SK-N-SH (cell line): ENCODE results near the gene TMEM106C. TPM values are rescaled to one million over a fixed set of nuclear protein-coding genes. Genes with fewer than 3 reads are reported as not detected.

ENCODE experiments used
- CTCF ChIA-PET: fragments of 300-600, 350-600 bp; formaldehyde crosslinking; extraction: SDS; loops from one replicate; lab custom pipeline; 2021; lab: Yijun Ruan, JAX
- POLR2A ChIA-PET: fragments of 350-600 bp; sonication (Branson Sonifier 250); formaldehyde crosslinking; extraction: SDS; loops from one replicate; lab custom pipeline; 2020; ENCODE audit warnings: antibody characterized with exemption, inconsistent platforms; lab: Yijun Ruan, JAX
- DNase-seq: peaks from one replicate; pipeline ENCODE4 v3.0.0; 2012
- H2AFZ ChIP-seq: fragments of 200-600 bp; sonication (generic); 2 replicates; pipeline ENCODE4 v1.8.1; 2016; ENCODE audit warnings: antibody characterized with exemption, mild to moderate bottlenecking, low read depth
- H3F3A ChIP-seq: fragments of 200-600 bp; sonication (generic); replicated peaks from 2 replicates; pipeline ENCODE3; 2016; ENCODE audit warnings: antibody characterized with exemption, mild to moderate bottlenecking; ENCODE audit not compliant: insufficient read depth
- H3K27ac ChIP-seq, 2 experiments: fragments of 200-500 bp in 1 of 2; fragments of 200-600 bp in 1 of 2; sonication (Bioruptor generic) in 1 of 2; sonication (generic), shearing (Covaris generic) in 1 of 2; 2 replicates each; pipeline versions ENCODE4 v1.5.1 to v1.6.1; 2014 to 2016; ENCODE audit warnings: low read depth in 2 of 2, inconsistent platforms in 1 of 2, low read length in 1 of 2, mild to moderate bottlenecking in 1 of 2, mixed read lengths in 1 of 2
- H3K27me3 ChIP-seq: fragments of 200-600 bp; sonication (generic), shearing (Covaris generic); 2 replicates; pipeline ENCODE4 v1.6.1; 2016; ENCODE audit warnings: mixed run types; ENCODE audit not compliant: insufficient read depth
- H3K36me3 ChIP-seq, 2 experiments: fragments of 200-500 bp in 1 of 2; fragments of 200-600 bp in 1 of 2; sonication (Bioruptor generic) in 1 of 2; sonication (generic) in 1 of 2; replicated peaks in 1 of 2; 2 replicates each; pipeline versions ENCODE3 to v1.5.1; 2014 to 2016; ENCODE audit warnings: low read length in 1 of 2, mild to moderate bottlenecking in 1 of 2; ENCODE audit not compliant: insufficient read depth in 2 of 2, control insufficient read depth in 1 of 2
- H3K4me1 ChIP-seq, 2 experiments: fragments of 200-500 bp in 1 of 2; fragments of 200-600 bp in 1 of 2; sonication (Bioruptor generic) in 1 of 2; sonication (generic), shearing (Covaris generic) in 1 of 2; 2 replicates each; pipeline versions ENCODE4 v1.5.1 to v1.6.1; 2014 to 2016; ENCODE audit warnings: low read depth in 1 of 2, low read length in 1 of 2, mixed run types in 1 of 2; ENCODE audit not compliant: insufficient read depth in 2 of 2, control insufficient read depth in 1 of 2
- H3K4me2 ChIP-seq: fragments of 200-600 bp; sonication (generic), shearing (Covaris generic); 2 replicates; pipeline ENCODE4 v1.6.1; 2017; ENCODE audit warnings: mixed run types
- H3K4me3 ChIP-seq, 2 experiments: fragments of 200-500 bp in 1 of 2; fragments of 200-600 bp in 1 of 2; sonication (Bioruptor generic) in 1 of 2; sonication (generic), shearing (Covaris generic) in 1 of 2; 2 replicates each; pipeline versions ENCODE4 v1.5.1 to v1.8.1; 2014 to 2016; ENCODE audit warnings: low read depth in 2 of 2, inconsistent platforms in 1 of 2, low read length in 1 of 2, mild to moderate bottlenecking in 1 of 2, mixed read lengths in 1 of 2, moderate library complexity in 1 of 2
- H3K79me2 ChIP-seq: fragments of 200-600 bp; sonication (generic); 2 replicates; pipeline ENCODE4 v1.8.1; 2017; ENCODE audit warnings: mild to moderate bottlenecking; ENCODE audit not compliant: insufficient read depth
- H3K9ac ChIP-seq: fragments of 200-600 bp; sonication (generic); 2 replicates; pipeline ENCODE4 v1.6.1; 2017; ENCODE audit warnings: mixed run types
- H3K9me2 ChIP-seq: fragments of 200-600 bp; sonication (generic); 2 replicates; pipeline ENCODE4 v1.6.1; 2017; ENCODE audit warnings: mixed run types
- H3K9me3 ChIP-seq: fragments of 200-600 bp; sonication (generic); 2 replicates; pipeline ENCODE4 v1.6.1; 2017; ENCODE audit warnings: mixed run types, mild to moderate bottlenecking, moderate library complexity
- H4K20me1 ChIP-seq: fragments of 200-600 bp; sonication (generic); 2 replicates; pipeline ENCODE4 v1.6.1; 2017; ENCODE audit warnings: mild to moderate bottlenecking, mixed run types; ENCODE audit not compliant: insufficient read depth
- CHD2 ChIP-seq: fragments of 150-350 bp; IDR thresholded peaks from 2 replicates; pipeline ENCODE4 v1.6.1; 2018; ENCODE audit warnings: low read length; ENCODE audit not compliant: partially characterized antibody
- EP300 ChIP-seq, 2 experiments: IDR thresholded peaks; 2 replicates each; pipeline versions ENCODE4 v1.4.0 to v1.6.1; 2012; ENCODE audit warnings: borderline replicate concordance in 1 of 2, low read depth in 1 of 2, low read length in 1 of 2
- EZH2phosphoT487 ChIP-seq: fragments of 200-600 bp; sonication (generic); IDR thresholded peaks from 2 replicates; pipeline ENCODE4 v1.6.1; 2017; ENCODE audit warnings: low read depth, mixed run types, mild to moderate bottlenecking, antibody characterized with exemption, moderate library complexity, borderline replicate concordance
- FOXJ3 ChIP-seq: sonication (generic); formaldehyde crosslinking; IDR thresholded peaks from 2 replicates; pipeline ENCODE4 v1.5.1; 2020; ENCODE audit warnings: mild to moderate bottlenecking, missing genetic modification reagents
- GABPA ChIP-seq: IDR thresholded peaks from 2 replicates; pipeline ENCODE4 v1.4.0; 2012; ENCODE audit warnings: low read depth, mild to moderate bottlenecking
- GATA2 ChIP-seq: sonication (generic); formaldehyde crosslinking; IDR thresholded peaks from 2 replicates; pipeline ENCODE4 v1.5.0; 2020; ENCODE audit warnings: mild to moderate bottlenecking, missing genetic modification reagents
- MEF2A ChIP-seq: IDR thresholded peaks from 2 replicates; pipeline ENCODE4 v1.4.0; 2012; ENCODE audit warnings: low read depth, borderline replicate concordance
- MXI1 ChIP-seq: IDR thresholded peaks from 2 replicates; pipeline ENCODE4 v1.6.1; 2012; ENCODE audit warnings: mild to moderate bottlenecking, low read depth, low read length, improper control_type of control experiment
- POLR2AphosphoS5 ChIP-seq: IDR thresholded peaks from 2 replicates; pipeline ENCODE4 v1.6.1; 2012; ENCODE audit warnings: low read depth, low read length
- RAD21 ChIP-seq: IDR thresholded peaks from 2 replicates; pipeline ENCODE4 v1.6.1; 2012; ENCODE audit warnings: mild to moderate bottlenecking, low read length
- RCOR1 ChIP-seq: fragments of 150-350 bp; IDR thresholded peaks from 2 replicates; pipeline ENCODE4 v1.6.1; 2017; ENCODE audit warnings: antibody characterized with exemption, low read length
- RFX5 ChIP-seq: IDR thresholded peaks from 2 replicates; pipeline ENCODE4 v1.6.1; 2012; ENCODE audit warnings: mild to moderate bottlenecking, improper control_type of control experiment, low read length
- RXRA ChIP-seq: IDR thresholded peaks from 2 replicates; pipeline ENCODE4 v1.4.0; 2012; ENCODE audit warnings: low read depth, mild to moderate bottlenecking, borderline replicate concordance
- TCF12 ChIP-seq: IDR thresholded peaks from 2 replicates; pipeline ENCODE4 v1.4.0; 2012
- WGBS: methylation state at CpG from one replicate; pipeline ENCODE4 v1.1.6; 2017; ENCODE audit warnings: low lambda C conversion rate; 5-methylcytosine and 5-hydroxymethylcytosine counted together
- polyA plus RNA-seq, 3 experiments: library from polyadenylated mRNA; depleted of rRNA; stranded (reverse); fragments of >200 nt; gene quantifications; 2 replicates each; pipeline ENCODE4 v1.2.3, GENCODE V29; 2012
- TF ChIP-seq, protein P1 (sequence below): IDR thresholded peaks from 2 replicates; pipeline ENCODE4; 2012
- TF ChIP-seq, protein P2 (sequence below): IDR thresholded peaks from 2 replicates; pipeline ENCODE4 v1.4.0; 2012; ENCODE audit warnings: low read depth
- TF ChIP-seq, protein P3 (sequence below): fragments of 200-600 bp; sonication (generic); IDR thresholded peaks from 2 replicates; pipeline ENCODE4 v1.6.1; 2017; ENCODE audit warnings: antibody characterized with exemption, mild to moderate bottlenecking, moderate library complexity
- TF ChIP-seq, protein P4 (sequence below): fragments of 150-350 bp; IDR thresholded peaks from 2 replicates; pipeline ENCODE4 v1.6.1; 2017; ENCODE audit warnings: antibody characterized with exemption, low read length, low read depth, borderline replicate concordance
- TF ChIP-seq, protein P5 (sequence below): IDR thresholded peaks from 2 replicates; pipeline ENCODE4 v1.6.1; 2012; ENCODE audit warnings: mild to moderate bottlenecking, low read depth, low read length, moderate library complexity

TMEM106C gene
- polyA plus RNA-seq, 1 of the 3 experiments (the other 2 are of a cell fraction) = 133 TPM

DNA sequence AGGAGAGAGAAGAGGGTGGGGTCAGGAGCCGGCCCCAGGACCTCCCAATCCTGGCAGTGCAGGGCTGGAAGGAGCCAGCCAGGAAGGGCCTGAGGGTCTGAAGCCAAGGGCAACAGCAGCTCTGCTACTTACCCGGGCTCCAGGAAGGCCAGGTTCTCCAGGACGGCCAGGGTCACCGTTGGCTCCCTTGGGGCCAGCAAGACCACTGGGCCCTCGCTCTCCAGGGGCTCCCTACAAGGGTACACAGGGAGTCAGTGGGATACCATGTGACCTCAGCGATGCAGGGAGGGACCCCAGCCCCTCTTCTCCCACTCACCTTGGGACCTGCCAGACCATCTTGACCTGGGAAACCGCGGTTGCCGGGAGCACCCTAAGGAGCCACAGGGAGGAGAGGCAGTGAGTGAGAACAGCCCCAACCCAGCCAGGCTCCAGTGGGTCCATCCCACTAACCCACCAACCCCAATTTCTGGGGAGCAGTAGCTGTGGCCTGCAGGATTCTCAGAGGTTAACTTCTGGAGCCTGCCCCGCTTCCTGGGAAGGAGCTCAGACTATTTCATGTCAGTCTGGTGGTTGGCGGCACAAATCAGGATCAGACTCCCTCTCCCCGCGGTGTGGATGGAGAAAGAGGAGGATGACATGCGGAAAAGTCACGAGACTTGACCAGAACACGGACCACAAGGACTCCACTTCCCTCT is 22.3 kb downstream of the TMEM106C start:
- Histone ChIP-seq H3K9me3 (no peaks in the 10 kb centered on the region), H3K4me1 (peaks cover 0 to 21% of the 10 kb centered on the region in 2 experiments; a peak in 1 of 4 replicates), H3K9ac (no peak overlapping the region), H3K27ac (no peak overlapping the region), H3F3A (no peaks in the 10 kb centered on the region), H2AFZ (no peak overlapping the region), H3K4me2 (no peak overlapping the region), H3K9me2 (no peaks in the 10 kb centered on the region), H3K36me3 (no peaks in the 10 kb centered on the region), H3K4me3 (no peak overlapping the region), H4K20me1 (no peaks in the 10 kb centered on the region), H3K27me3 (no peaks in the 10 kb centered on the region; the same call in 1 of the 2 replicates), H3K79me2 (no peaks in the 10 kb centered on the region)
- no peak for DNase-seq
- TF ChIP-seq, protein P1, sequence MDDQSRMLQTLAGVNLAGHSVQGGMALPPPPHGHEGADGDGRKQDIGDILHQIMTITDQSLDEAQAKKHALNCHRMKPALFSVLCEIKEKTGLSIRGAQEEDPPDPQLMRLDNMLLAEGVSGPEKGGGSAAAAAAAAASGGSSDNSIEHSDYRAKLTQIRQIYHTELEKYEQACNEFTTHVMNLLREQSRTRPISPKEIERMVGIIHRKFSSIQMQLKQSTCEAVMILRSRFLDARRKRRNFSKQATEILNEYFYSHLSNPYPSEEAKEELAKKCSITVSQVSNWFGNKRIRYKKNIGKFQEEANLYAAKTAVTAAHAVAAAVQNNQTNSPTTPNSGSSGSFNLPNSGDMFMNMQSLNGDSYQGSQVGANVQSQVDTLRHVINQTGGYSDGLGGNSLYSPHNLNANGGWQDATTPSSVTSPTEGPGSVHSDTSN = no peak
- TF ChIP-seq, protein P2, sequence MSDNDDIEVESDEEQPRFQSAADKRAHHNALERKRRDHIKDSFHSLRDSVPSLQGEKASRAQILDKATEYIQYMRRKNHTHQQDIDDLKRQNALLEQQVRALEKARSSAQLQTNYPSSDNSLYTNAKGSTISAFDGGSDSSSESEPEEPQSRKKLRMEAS = no peak
- TF ChIP-seq, protein P3, sequence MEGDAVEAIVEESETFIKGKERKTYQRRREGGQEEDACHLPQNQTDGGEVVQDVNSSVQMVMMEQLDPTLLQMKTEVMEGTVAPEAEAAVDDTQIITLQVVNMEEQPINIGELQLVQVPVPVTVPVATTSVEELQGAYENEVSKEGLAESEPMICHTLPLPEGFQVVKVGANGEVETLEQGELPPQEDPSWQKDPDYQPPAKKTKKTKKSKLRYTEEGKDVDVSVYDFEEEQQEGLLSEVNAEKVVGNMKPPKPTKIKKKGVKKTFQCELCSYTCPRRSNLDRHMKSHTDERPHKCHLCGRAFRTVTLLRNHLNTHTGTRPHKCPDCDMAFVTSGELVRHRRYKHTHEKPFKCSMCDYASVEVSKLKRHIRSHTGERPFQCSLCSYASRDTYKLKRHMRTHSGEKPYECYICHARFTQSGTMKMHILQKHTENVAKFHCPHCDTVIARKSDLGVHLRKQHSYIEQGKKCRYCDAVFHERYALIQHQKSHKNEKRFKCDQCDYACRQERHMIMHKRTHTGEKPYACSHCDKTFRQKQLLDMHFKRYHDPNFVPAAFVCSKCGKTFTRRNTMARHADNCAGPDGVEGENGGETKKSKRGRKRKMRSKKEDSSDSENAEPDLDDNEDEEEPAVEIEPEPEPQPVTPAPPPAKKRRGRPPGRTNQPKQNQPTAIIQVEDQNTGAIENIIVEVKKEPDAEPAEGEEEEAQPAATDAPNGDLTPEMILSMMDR = no peak
- no peak for TF ChIP-seq RCOR1
- no peak for TF ChIP-seq TCF12
- TF ChIP-seq EP300 (IDR thresholded peaks at IDR 0.05; ENCODE audit: borderline replicate concordance in 1 of 2, low read depth in 1 of 2, low read length in 1 of 2) = no peak
- no peak for TF ChIP-seq MEF2A
- TF ChIP-seq, protein P4, sequence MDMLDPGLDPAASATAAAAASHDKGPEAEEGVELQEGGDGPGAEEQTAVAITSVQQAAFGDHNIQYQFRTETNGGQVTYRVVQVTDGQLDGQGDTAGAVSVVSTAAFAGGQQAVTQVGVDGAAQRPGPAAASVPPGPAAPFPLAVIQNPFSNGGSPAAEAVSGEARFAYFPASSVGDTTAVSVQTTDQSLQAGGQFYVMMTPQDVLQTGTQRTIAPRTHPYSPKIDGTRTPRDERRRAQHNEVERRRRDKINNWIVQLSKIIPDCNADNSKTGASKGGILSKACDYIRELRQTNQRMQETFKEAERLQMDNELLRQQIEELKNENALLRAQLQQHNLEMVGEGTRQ = no peak
- no peak for TF ChIP-seq RXRA
- TF ChIP-seq CHD2 = no peak
- no peak for TF ChIP-seq GABPA
- no peak for TF ChIP-seq FOXJ3 (CRISPR knock-in tag)
- TF ChIP-seq EZH2phosphoT487 = no peak
- no peak for TF ChIP-seq MXI1
- no peak for TF ChIP-seq RAD21
- TF ChIP-seq RFX5 = no peak
- no peak for TF ChIP-seq POLR2AphosphoS5
- TF ChIP-seq, protein P5, sequence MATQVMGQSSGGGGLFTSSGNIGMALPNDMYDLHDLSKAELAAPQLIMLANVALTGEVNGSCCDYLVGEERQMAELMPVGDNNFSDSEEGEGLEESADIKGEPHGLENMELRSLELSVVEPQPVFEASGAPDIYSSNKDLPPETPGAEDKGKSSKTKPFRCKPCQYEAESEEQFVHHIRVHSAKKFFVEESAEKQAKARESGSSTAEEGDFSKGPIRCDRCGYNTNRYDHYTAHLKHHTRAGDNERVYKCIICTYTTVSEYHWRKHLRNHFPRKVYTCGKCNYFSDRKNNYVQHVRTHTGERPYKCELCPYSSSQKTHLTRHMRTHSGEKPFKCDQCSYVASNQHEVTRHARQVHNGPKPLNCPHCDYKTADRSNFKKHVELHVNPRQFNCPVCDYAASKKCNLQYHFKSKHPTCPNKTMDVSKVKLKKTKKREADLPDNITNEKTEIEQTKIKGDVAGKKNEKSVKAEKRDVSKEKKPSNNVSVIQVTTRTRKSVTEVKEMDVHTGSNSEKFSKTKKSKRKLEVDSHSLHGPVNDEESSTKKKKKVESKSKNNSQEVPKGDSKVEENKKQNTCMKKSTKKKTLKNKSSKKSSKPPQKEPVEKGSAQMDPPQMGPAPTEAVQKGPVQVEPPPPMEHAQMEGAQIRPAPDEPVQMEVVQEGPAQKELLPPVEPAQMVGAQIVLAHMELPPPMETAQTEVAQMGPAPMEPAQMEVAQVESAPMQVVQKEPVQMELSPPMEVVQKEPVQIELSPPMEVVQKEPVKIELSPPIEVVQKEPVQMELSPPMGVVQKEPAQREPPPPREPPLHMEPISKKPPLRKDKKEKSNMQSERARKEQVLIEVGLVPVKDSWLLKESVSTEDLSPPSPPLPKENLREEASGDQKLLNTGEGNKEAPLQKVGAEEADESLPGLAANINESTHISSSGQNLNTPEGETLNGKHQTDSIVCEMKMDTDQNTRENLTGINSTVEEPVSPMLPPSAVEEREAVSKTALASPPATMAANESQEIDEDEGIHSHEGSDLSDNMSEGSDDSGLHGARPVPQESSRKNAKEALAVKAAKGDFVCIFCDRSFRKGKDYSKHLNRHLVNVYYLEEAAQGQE = no peak
- no peak for TF ChIP-seq GATA2
- ChIA-PET POLR2A (no interaction called here), CTCF (interaction anchor here (1.1 kb wide), 1 partner anchor 23 kb away, joined by 3 read pairs; the partner anchor contains the start of gene TMEM106C)
- 74% methylated on average over 12 of the region's 16 CpGs for WGBS
